ENCODE measurements around the gene MEX3B. TPM values are rescaled to one million over a fixed set of nuclear protein-coding genes. Genes with fewer than 3 reads are reported as not detected.

The MEX3B gene
- 1 to 10 TPM; 1.2 to 1.5 TPM for total RNA-seq

- H3K9me3 Mint-ChIP-seq = no peaks in the 10 kb centered on the region
- peak; percentile 86 to 87 for DNase-seq (ENCODE audit: low spot score in 2 of 2)
Observed at GRCh38 chr15:82045892-82046665, at the start of gene MEX3B. Gene MEX3B, minus strand, starts transcription at chr15:82046018. Its CDS starts 313 bp downstream, at chr15:82045705.

GRCh38 chr15:82093774-82094211 is 48.0 kb upstream of the MEX3B start:
- H3K27ac Mint-ChIP-seq = no peak overlapping the region
- H3K36me3 Mint-ChIP-seq = no peaks in the 10 kb centered on the region
- DNase-seq (ENCODE audit: low spot score in 2 of 2) (no peak), ATAC-seq (no peak)
- no peaks in the 10 kb centered on the region for H3K9me3 Mint-ChIP-seq

More at GRCh38 chr15:82045892-82046665, at the start of gene MEX3B:
- ATAC-seq = peak; percentile 80 to 84
- Mint-ChIP-seq H3K27ac (peak within 1 kb of the TSS; percentile 44 to 70), H3K36me3 (no peaks in the 10 kb centered on the region)

- DNase-seq (ENCODE audit: low spot score in 2 of 2) (no peak), ATAC-seq (no peak)
- Mint-ChIP-seq H3K36me3 (no peaks in the 10 kb centered on the region), H3K9me3 (no peaks in the 10 kb centered on the region), H3K27ac (no peak overlapping the region)
Observed at GRCh38 chr15:82093325-82093724, 47.5 kb upstream of the MEX3B start.

GRCh38 chr15:82091636-82092140 is 45.9 kb upstream of the MEX3B start:
- ATAC-seq (no peak), DNase-seq (ENCODE audit: low spot score in 2 of 2) (no peak)
- no peaks in the 10 kb centered on the region for H3K36me3 Mint-ChIP-seq
- no peaks in the 10 kb centered on the region for H3K9me3 Mint-ChIP-seq
- no peak overlapping the region for H3K27ac Mint-ChIP-seq

GRCh38 chr15:82086243-82086995 is 40.6 kb upstream of the MEX3B start:
- Mint-ChIP-seq H3K36me3 (no peaks in the 10 kb centered on the region), H3K9me3 (no peaks in the 10 kb centered on the region), H3K27ac (no peak overlapping the region)
- ATAC-seq (no peak), DNase-seq (ENCODE audit: low spot score in 2 of 2) (no peak)

GRCh38 chr15:82081914-82082762 is 36.3 kb upstream of the MEX3B start:
- peak in 1 of 2 donors; percentile 40 for ATAC-seq
- no peak for DNase-seq (ENCODE audit: low spot score in 2 of 2)

GRCh38 chr15:82080774-82081173 is 35.0 kb upstream of the MEX3B start:
- ATAC-seq (no peak), DNase-seq (ENCODE audit: low spot score in 2 of 2) (no peak)
- Mint-ChIP-seq H3K9me3 (no peaks in the 10 kb centered on the region), H3K36me3 (no peaks in the 10 kb centered on the region), H3K27ac (peak overlapping the region in 1 of 2 donors; percentile 22)

More at GRCh38 chr15:82081914-82082762, 36.3 kb upstream of the MEX3B start:
- no peak overlapping the region for H3K27ac Mint-ChIP-seq
- H3K9me3 Mint-ChIP-seq = no peaks in the 10 kb centered on the region
- H3K36me3 Mint-ChIP-seq = no peaks in the 10 kb centered on the region

- Mint-ChIP-seq H3K36me3 (no peaks in the 10 kb centered on the region), H3K27ac (no peak overlapping the region), H3K9me3 (no peaks in the 10 kb centered on the region)
- no peak for ATAC-seq
- no peak for DNase-seq (ENCODE audit: low spot score in 2 of 2)
Observed at GRCh38 chr15:82079736-82080135, 33.9 kb upstream of the MEX3B start.

- Mint-ChIP-seq H3K9me3 (no peaks in the 10 kb centered on the region), H3K36me3 (no peaks in the 10 kb centered on the region), H3K27ac (no peak overlapping the region)
- ATAC-seq = no peak
- DNase-seq (ENCODE audit: low spot score in 2 of 2) = no peak
Observed at GRCh38 chr15:82074610-82075009, 28.8 kb upstream of the MEX3B start.

- ATAC-seq = no peak
Observed at GRCh38 chr15:82072926-82073537, 27.2 kb upstream of the MEX3B start.

GRCh38 chr15:82066455-82066854 is 20.6 kb upstream of the MEX3B start:
- DNase-seq (ENCODE audit: low spot score in 2 of 2) (no peak), ATAC-seq (no peak)
- Mint-ChIP-seq H3K36me3 (no peaks in the 10 kb centered on the region), H3K9me3 (no peaks in the 10 kb centered on the region), H3K27ac (no peak overlapping the region)

More at GRCh38 chr15:82072926-82073537, 27.2 kb upstream of the MEX3B start:
- DNase-seq (ENCODE audit: low spot score in 2 of 2) = no peak
- no peaks in the 10 kb centered on the region for H3K9me3 Mint-ChIP-seq
- H3K36me3 Mint-ChIP-seq = no peaks in the 10 kb centered on the region
- no peak overlapping the region for H3K27ac Mint-ChIP-seq

GRCh38 chr15:82064824-82065223 is 19.0 kb upstream of the MEX3B start:
- H3K36me3 Mint-ChIP-seq = no peaks in the 10 kb centered on the region
- H3K9me3 Mint-ChIP-seq = no peaks in the 10 kb centered on the region
- ATAC-seq (peak in 1 of 2 donors; percentile 38), DNase-seq (ENCODE audit: low spot score in 2 of 2) (no peak)
- H3K27ac Mint-ChIP-seq = no peak overlapping the region

- Mint-ChIP-seq H3K36me3 (no peaks in the 10 kb centered on the region), H3K27ac (no peak overlapping the region), H3K9me3 (no peaks in the 10 kb centered on the region)
- DNase-seq (ENCODE audit: low spot score in 2 of 2) (no peak), ATAC-seq (no peak)
Observed at GRCh38 chr15:82062479-82063454, 16.9 kb upstream of the MEX3B start.

- Mint-ChIP-seq H3K9me3 (no peaks in the 10 kb centered on the region), H3K27ac (no peak overlapping the region), H3K36me3 (no peaks in the 10 kb centered on the region)
- DNase-seq (ENCODE audit: low spot score in 2 of 2) (no peak), ATAC-seq (no peak)
Observed at GRCh38 chr15:82060817-82061216, 15.0 kb upstream of the MEX3B start.

- Mint-ChIP-seq H3K36me3 (no peaks in the 10 kb centered on the region), H3K9me3 (no peaks in the 10 kb centered on the region), H3K27ac (no peak overlapping the region)
- no peak for DNase-seq (ENCODE audit: low spot score in 2 of 2)
- ATAC-seq = no peak
Observed at GRCh38 chr15:82058517-82059204, 12.8 kb upstream of the MEX3B start.

All from activated naive CD4-positive, alpha-beta T cell treated with anti-CD3 and anti-CD28 coated beads, Interleukin-2, amount 50 U/mL, for 72 hours (primary cell).